ENCODE results near the gene PTPRU.
"Not testable (repeated sequence)": the region's sequence is repeated elsewhere in the genome, so short reads cannot be mapped to it uniquely, and the experiment has no call there.

The PTPRU gene

GRCh38 chr1:29309075-29309474 lies 72.8 kb downstream of the PTPRU start:
- Histone ChIP-seq H3K4me3 (no peak overlapping the region), H3K27ac (no peak overlapping the region)

DNA sequence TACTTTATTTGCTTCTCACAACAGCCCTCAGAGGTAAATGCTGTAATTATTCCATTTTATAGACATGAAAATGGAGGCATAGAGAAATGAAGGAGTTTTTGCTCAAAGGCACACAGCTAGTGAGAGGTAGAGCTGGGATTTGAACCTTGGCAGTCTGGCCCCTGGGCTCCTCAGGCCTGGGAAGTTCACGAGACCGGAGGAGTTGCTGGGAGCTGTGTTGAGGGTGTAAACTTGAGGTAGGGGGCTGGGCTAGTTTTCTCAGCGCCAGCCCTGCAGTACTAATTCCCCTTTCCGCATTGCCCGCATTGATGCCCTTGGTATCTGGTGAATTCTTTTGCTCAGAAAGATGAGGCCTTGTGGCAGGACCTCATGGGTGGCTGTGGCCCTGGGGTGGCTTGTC lies 73.3 kb downstream of the PTPRU start:
- H3K4me3 ChIP-seq: no peak overlapping the region
- no peak overlapping the region for H3K27ac ChIP-seq

DNA sequence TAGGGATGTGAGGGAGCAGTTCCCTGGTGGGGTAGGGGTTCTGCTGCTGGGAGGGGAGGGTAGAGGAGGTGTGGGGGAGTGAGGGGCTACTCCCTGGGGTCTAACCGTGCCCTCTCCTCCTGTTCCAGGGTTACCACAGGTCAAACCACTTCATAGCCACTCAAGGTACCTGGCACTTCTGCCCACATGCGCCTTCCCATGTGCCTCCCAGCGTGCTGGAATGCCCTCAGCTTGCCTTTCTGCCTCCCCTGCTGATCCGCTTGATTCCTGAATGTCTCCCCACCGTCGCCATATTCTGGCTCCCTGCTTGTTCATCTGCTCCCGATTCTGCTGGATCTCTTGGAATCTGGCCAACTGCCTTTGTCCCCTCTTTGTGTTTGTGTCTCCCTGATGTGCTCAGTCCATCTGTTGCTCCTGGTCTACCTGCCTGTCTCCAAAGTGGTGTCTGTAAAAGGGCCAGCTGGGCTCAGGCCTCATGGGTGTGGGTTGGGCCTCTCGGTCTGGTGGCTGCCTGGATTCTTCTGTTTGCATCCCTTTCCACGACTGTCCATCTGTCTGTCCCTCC lies 74.4 kb downstream of the PTPRU start:
- Histone ChIP-seq H3K27ac (no peak overlapping the region), H3K4me3 (no peak overlapping the region)

DNA sequence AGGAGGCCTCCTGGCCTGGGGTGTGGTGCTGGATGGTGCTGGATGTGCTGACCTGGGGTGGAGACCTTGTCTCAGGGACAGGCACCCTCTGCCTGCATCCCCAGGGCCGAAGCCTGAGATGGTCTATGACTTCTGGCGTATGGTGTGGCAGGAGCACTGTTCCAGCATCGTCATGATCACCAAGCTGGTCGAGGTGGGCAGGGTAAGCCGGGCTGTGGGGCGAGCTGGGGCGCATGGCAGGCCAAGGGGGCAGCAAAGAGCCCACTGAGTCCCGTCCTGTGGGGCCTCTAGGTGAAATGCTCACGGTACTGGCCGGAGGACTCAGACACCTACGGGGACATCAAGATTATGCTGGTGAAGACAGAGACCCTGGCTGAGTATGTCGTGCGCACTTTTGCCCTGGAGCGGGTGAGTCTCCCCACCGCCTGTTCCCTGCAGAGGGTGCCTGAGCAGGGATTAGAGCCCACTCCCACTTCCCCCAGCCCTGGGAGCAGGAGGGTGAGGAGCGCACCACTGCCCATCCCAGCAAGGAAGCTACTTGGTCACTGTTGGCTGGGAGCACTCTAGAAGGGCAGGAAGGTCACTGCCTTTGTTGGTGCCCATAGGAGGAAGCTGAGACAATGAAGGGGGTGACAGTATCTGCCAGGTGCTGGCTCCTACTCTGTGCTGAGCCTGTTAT lies 75.2 kb downstream of the PTPRU start:
- H3K27ac ChIP-seq: no peak overlapping the region
- no peak overlapping the region for H3K4me3 ChIP-seq

DNA sequence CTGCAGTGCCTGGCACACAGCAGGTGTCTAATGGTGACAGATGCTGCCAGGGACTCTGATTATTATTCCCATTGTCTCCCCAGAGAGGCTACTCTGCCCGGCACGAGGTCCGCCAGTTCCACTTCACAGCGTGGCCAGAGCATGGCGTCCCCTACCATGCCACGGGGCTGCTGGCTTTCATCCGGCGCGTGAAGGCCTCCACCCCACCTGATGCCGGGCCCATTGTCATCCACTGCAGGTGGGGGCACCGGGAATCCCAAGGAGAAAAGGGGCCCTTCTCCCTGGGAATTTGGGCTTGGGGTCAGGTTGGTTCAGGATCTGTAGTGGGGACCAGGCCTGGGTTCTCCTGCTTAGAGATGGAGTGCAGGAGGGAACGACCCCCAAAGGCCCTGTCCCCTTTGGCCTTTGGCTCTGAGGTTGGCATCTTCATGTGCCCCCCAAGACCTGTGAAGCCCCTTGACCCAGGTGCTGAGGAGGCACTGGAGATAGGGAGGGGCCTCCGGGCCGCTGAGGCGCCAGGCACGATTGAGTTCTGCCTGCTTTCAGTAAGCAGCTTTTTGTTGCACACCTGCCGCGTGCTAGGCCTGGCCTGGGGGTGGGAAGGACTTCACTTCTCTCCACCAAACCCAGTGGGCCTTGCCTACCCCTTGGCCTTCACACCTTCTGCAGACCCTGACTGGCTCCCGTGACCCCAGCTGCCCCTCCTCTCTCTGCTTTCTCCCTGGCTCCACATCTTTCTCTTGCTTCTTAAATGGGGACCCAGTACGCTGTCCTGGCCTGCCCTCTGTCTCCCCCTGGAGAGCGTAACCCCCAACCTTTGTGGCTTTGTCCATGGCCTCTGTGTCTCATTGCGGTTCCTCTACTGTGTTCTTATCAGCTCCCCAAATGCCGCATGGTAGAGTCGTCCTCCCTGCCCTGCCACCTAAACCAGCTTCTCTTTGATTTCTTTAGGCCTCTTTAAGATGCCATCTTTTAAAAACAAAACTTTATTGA lies 76.4 kb downstream of the PTPRU start:
- Histone ChIP-seq H3K4me3 (no peak overlapping the region), H3K27ac (no peak overlapping the region)

- not testable (repeated sequence) for H3K4me3 ChIP-seq, H3K27ac ChIP-seq
Observed at GRCh38 chr1:29314685-29315084, 78.4 kb downstream of the PTPRU start.

- H3K4me3 ChIP-seq: no peak overlapping the region
- H3K27ac ChIP-seq: no peak overlapping the region
Observed at GRCh38 chr1:29315262-29315661, 78.9 kb downstream of the PTPRU start.

- Histone ChIP-seq H3K27ac (no peak overlapping the region), H3K4me3 (no peak overlapping the region)
Observed at GRCh38 chr1:29315876-29316275, 79.6 kb downstream of the PTPRU start.

DNA sequence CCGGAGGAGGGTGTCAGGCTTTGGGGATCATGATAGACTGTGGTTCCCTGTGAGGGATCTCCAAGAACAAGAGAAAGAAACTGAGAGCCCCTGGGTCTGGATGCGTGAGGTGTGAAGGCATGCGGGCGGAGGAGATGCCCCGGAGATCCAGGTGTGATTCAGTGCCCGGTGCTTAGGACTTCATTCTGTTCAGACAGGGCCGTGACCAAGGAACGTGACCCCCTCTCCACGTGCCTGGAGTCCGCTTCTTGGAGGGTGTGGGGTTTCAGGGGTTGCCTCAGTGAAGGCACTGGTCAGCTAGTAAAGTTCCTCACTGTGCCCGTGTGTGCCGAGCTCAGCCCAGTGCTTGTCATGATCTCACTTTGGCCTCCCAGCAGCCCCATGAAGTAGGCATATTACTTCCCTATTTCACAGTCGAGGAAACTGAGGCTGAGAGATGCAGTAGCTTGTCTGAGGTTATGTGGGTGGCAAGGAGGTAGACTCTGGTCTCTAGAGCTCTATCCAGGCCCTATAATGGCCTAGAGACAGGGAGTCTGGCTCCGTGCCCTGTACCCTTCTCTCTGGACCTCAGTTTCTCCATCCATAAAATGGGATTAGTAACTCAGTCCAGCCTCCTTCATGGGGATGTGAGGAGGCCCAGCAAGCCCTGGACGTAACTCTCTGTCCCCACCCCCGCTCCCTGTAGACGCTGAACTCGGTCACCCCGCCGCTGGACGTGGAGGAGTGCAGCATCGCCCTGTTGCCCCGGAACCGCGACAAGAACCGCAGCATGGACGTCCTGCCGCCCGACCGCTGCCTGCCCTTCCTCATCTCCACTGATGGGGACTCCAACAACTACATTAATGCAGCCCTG lies 81.0 kb downstream of the PTPRU start:
- no peak overlapping the region for H3K4me3 ChIP-seq
- no peak overlapping the region for H3K27ac ChIP-seq

DNA sequence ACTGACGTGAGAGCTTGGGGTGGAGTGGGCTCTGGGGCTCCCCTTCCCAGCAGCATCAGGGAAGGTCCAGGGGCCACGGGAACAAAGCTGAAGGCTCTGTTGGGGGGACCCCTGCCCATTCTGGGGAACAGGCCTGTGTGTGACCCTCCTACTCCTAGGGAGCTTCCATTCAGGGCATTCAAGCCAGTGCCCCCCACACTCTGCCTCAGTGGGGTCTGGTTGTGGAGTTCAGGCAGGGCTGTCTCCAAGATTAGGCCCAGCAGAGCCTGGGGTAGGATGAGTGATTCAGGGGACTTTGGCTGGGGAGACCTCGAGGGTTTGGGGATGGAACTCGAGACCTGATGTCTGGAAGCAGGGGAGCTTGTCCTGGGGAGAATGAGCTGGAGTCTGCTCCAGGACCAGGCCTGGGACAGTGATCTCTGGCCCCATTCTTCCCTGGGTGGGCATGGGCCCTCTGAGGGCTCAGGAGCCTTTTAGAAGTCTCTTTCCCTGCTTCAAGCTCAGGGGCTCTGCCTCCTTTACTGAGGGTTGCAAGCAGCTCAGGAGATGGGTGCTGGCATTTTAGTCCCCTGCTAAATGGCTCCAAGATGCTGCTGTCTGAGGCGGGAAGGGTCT lies 81.7 kb downstream of the PTPRU start:
- H3K4me3 ChIP-seq: no peak overlapping the region
- H3K27ac ChIP-seq: no peak overlapping the region

DNA sequence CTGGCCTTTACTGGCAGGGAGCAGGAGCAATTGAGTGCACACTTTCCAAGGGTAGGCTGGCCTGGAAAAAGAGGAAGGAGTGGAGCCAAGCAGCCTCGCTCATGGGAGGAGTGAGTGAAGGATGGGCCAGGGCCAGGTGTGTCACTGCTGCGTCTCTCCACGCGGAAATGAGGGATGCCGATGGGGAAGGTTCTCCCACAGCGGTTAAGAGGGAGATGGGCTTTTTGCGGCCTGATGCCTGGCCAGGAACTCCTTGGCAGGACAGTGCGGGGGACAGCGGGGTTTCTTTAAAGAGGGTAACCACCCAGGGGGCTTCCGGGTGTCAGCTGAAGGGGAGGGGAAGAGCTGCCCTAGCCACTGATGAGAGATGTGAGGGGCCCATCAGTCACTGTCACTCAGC lies 82.4 kb downstream of the PTPRU start:
- no peak overlapping the region for H3K27ac ChIP-seq
- H3K4me3 ChIP-seq: no peak overlapping the region

GRCh38 chr1:29319300-29320110 lies 83.2 kb downstream of the PTPRU start:
- H3K27ac ChIP-seq: no peak overlapping the region
- H3K4me3 ChIP-seq: no peak overlapping the region

GRCh38 chr1:29320156-29320940 lies 84.0 kb downstream of the PTPRU start:
- Histone ChIP-seq H3K4me3 (no peak overlapping the region), H3K27ac (no peak overlapping the region)

DNA sequence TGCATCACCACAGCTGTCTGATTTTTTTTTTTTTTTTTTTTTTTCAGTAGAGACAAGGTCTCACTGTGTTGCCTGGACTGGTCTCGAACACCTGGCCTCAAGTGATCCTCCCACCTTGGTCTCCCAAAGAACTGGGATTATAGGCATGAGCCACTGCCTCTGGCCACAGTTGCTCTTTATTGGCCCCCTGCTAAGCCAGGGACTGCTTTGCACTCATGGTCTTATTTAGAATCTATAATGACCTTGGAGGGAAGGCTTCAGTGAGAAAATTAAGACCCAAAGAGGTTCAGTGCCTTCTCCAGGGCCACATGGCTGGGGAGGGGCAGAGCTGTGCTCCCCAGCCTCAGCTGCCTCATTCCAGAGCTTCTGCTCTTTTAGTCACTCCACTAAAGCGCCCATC lies 84.9 kb downstream of the PTPRU start:
- H3K27ac ChIP-seq: no peak overlapping the region
- H3K4me3 ChIP-seq: no peak overlapping the region

GRCh38 chr1:29322147-29322694 lies 85.9 kb downstream of the PTPRU start:
- Histone ChIP-seq H3K4me3 (no peak overlapping the region), H3K27ac (no peak overlapping the region)

GRCh38 chr1:29322861-29323585 lies 86.7 kb downstream of the PTPRU start:
- Histone ChIP-seq H3K27ac (no peak overlapping the region), H3K4me3 (no peak overlapping the region)

DNA sequence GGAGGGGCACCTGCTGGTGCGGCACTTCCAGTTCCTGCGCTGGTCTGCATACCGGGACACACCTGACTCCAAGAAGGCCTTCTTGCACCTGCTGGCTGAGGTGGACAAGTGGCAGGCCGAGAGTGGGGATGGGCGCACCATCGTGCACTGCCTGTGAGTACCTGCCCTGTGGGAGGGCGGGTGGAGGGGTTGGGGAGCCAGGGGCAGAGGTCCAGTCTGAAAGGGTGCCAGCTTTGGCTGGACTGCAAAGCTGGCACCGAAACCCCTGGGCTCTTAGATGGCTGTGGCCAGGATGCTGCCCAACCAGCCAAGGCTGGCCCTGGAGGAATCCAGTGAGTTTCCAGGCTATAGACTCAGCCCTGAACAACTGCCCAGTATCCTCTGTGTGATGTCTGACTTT lies 87.3 kb downstream of the PTPRU start:
- no peak overlapping the region for H3K27ac ChIP-seq
- no peak overlapping the region for H3K4me3 ChIP-seq

Measured in skin epidermis (tissue), 12 donors.